ENCODE results near the gene IL16.

The IL16 gene

GRCh38 chr15:81165535-81165934 is 31.1 kb upstream of the IL16 start:
- TF ChIP-seq ZNF274 (IDR thresholded peaks at IDR 0.05; ENCODE audit: low read depth, low read length) = no peak

GRCh38 chr15:81166636-81167305 is 29.9 kb upstream of the IL16 start:
- TF ChIP-seq ZNF274 (IDR thresholded peaks at IDR 0.05; ENCODE audit: low read depth, low read length) = no peak
- H3K4me3 ChIP-seq (ENCODE audit: low read length) = no peak overlapping the region

More at GRCh38 chr15:81165535-81165934, 31.1 kb upstream of the IL16 start:
- H3K4me3 ChIP-seq (ENCODE audit: low read length) = no peak overlapping the region

GRCh38 chr15:81168131-81168526 is 28.6 kb upstream of the IL16 start:
- H3K4me3 ChIP-seq (ENCODE audit: low read length) = no peak overlapping the region
- TF ChIP-seq ZNF274 (IDR thresholded peaks at IDR 0.05; ENCODE audit: low read depth, low read length) = no peak

GRCh38 chr15:81168644-81169043 is 28.0 kb upstream of the IL16 start:
- no peak overlapping the region for H3K4me3 ChIP-seq (ENCODE audit: low read length)
- TF ChIP-seq ZNF274 (IDR thresholded peaks at IDR 0.05; ENCODE audit: low read depth, low read length) = no peak

- no peak overlapping the region for H3K4me3 ChIP-seq (ENCODE audit: low read length)
- no peak for TF ChIP-seq ZNF274 (IDR thresholded peaks at IDR 0.05; ENCODE audit: low read depth, low read length)
Measured at GRCh38 chr15:81170511-81170910, 26.2 kb upstream of the IL16 start.

- TF ChIP-seq ZNF274 (IDR thresholded peaks at IDR 0.05; ENCODE audit: low read depth, low read length) = no peak
Measured at GRCh38 chr15:81171286-81171685, 25.4 kb upstream of the IL16 start.

GRCh38 chr15:81174125-81174791 is 22.4 kb upstream of the IL16 start:
- no peak for TF ChIP-seq ZNF274 (IDR thresholded peaks at IDR 0.05; ENCODE audit: low read depth, low read length)
- no peak overlapping the region for H3K4me3 ChIP-seq (ENCODE audit: low read length)

More at GRCh38 chr15:81171286-81171685, 25.4 kb upstream of the IL16 start:
- H3K4me3 ChIP-seq (ENCODE audit: low read length) = no peak overlapping the region

GRCh38 chr15:81174792-81175327 is 21.8 kb upstream of the IL16 start:
- TF ChIP-seq ZNF274 (IDR thresholded peaks at IDR 0.05; ENCODE audit: low read depth, low read length) = no peak
- no peak overlapping the region for H3K4me3 ChIP-seq (ENCODE audit: low read length)

GRCh38 chr15:81175496-81175895 is 21.2 kb upstream of the IL16 start:
- TF ChIP-seq ZNF274 (IDR thresholded peaks at IDR 0.05; ENCODE audit: low read depth, low read length) = no peak
- no peak overlapping the region for H3K4me3 ChIP-seq (ENCODE audit: low read length)

GRCh38 chr15:81176291-81176893 is 20.3 kb upstream of the IL16 start:
- no peak overlapping the region for H3K4me3 ChIP-seq (ENCODE audit: low read length)
- no peak for TF ChIP-seq ZNF274 (IDR thresholded peaks at IDR 0.05; ENCODE audit: low read depth, low read length)

- no peak for TF ChIP-seq ZNF274 (IDR thresholded peaks at IDR 0.05; ENCODE audit: low read depth, low read length)
Measured at GRCh38 chr15:81178365-81178764, 18.3 kb upstream of the IL16 start.

GRCh38 chr15:81181220-81181619 is 15.5 kb upstream of the IL16 start:
- no peak for TF ChIP-seq ZNF274 (IDR thresholded peaks at IDR 0.05; ENCODE audit: low read depth, low read length)
- H3K4me3 ChIP-seq (ENCODE audit: low read length) = no peak overlapping the region

More at GRCh38 chr15:81178365-81178764, 18.3 kb upstream of the IL16 start:
- H3K4me3 ChIP-seq (ENCODE audit: low read length) = no peak overlapping the region

GRCh38 chr15:81182031-81182755 is 14.5 kb upstream of the IL16 start:
- H3K4me3 ChIP-seq (ENCODE audit: low read length) = no peak overlapping the region
- no peak for TF ChIP-seq ZNF274 (IDR thresholded peaks at IDR 0.05; ENCODE audit: low read depth, low read length)

- TF ChIP-seq ZNF274 (IDR thresholded peaks at IDR 0.05; ENCODE audit: low read depth, low read length) = no peak
- no peak overlapping the region for H3K4me3 ChIP-seq (ENCODE audit: low read length)
Measured at GRCh38 chr15:81182756-81183438, 13.8 kb upstream of the IL16 start.
